Measurements from ENCODE around the gene TMEM201. TPM values are rescaled to one million over a fixed set of nuclear protein-coding genes. Genes with fewer than 3 reads are reported as not detected.

Gene TMEM201
- total and polyA plus RNA-seq, 9 of the 15 experiments (the other 6 are each of a cell fraction or from before 2014, with no cell fraction given): 0.42 to 51.3 (median 7.4) TPM

DNA sequence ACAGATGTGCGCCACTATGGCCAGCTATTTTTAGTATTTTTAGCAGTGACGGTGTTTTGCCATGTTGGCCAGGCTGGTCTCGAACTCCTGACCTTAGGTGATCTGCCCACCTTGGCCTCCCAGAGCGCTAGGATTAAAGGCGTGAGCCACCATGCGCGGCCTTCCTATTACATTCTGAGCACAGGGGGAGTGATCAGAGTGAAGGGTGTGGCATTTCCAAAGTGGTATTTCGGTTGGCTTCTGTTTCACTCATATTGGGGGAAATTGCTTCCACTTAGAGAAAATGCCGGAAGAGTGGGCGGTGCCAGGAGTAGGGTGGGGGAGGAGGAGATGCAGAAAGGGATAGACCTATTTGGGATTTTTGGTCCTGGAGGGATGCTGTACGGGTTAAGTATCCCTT, 67.1 kb downstream of the TMEM201 start (continued):
- no peak for TF ChIP-seq BHLHE40 (IDR thresholded peaks at IDR 0.05; ENCODE audit: low read length)
- no peak for TF ChIP-seq FOXK2 (conservative IDR thresholded peaks at IDR 0.05 in 1 of 2, IDR thresholded peaks at IDR 0.05 in 1 of 2; ENCODE audit: low read depth in 2 of 2)
- no peak for TF ChIP-seq ZNF212 (CRISPR knock-in tag; IDR thresholded peaks at IDR 0.05)
- TF ChIP-seq, protein P1, sequence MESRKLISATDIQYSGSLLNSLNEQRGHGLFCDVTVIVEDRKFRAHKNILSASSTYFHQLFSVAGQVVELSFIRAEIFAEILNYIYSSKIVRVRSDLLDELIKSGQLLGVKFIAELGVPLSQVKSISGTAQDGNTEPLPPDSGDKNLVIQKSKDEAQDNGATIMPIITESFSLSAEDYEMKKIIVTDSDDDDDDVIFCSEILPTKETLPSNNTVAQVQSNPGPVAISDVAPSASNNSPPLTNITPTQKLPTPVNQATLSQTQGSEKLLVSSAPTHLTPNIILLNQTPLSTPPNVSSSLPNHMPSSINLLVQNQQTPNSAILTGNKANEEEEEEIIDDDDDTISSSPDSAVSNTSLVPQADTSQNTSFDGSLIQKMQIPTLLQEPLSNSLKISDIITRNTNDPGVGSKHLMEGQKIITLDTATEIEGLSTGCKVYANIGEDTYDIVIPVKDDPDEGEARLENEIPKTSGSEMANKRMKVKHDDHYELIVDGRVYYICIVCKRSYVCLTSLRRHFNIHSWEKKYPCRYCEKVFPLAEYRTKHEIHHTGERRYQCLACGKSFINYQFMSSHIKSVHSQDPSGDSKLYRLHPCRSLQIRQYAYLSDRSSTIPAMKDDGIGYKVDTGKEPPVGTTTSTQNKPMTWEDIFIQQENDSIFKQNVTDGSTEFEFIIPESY (CRISPR knock-in tag; IDR thresholded peaks at IDR 0.05): peak; percentile 98
- no peak for TF ChIP-seq ZNF830 (CRISPR knock-in tag; IDR thresholded peaks at IDR 0.05)
- TF ChIP-seq CBX3 (IDR thresholded peaks at IDR 0.05; ENCODE audit: borderline replicate concordance in 1 of 2, low read length in 2 of 2): no peak
- TF ChIP-seq CBFA2T3 (IDR thresholded peaks at IDR 0.05): 0 out of 2 replicates have a peak, but pooled peaks have one; percentile 1
- no peak for TF ChIP-seq NBN (IDR thresholded peaks at IDR 0.05; ENCODE audit: low read depth)
- no peak for TF ChIP-seq NCOA4 (IDR thresholded peaks at IDR 0.05; ENCODE audit: partially characterized antibody)
- no peak for TF ChIP-seq HNRNPLL (IDR thresholded peaks at IDR 0.05; ENCODE audit: low read depth, low read length, poor library complexity, severe bottlenecking)
- TF ChIP-seq MAFK (IDR thresholded peaks at IDR 0.05; ENCODE audit: low read length): no peak
- TF ChIP-seq MTF1 (CRISPR knock-in tag; IDR thresholded peaks at IDR 0.05; ENCODE audit: borderline replicate concordance): no peak

All from K562 (cell line).